Measurements from ENCODE around the gene ANKRD24.

DNA sequence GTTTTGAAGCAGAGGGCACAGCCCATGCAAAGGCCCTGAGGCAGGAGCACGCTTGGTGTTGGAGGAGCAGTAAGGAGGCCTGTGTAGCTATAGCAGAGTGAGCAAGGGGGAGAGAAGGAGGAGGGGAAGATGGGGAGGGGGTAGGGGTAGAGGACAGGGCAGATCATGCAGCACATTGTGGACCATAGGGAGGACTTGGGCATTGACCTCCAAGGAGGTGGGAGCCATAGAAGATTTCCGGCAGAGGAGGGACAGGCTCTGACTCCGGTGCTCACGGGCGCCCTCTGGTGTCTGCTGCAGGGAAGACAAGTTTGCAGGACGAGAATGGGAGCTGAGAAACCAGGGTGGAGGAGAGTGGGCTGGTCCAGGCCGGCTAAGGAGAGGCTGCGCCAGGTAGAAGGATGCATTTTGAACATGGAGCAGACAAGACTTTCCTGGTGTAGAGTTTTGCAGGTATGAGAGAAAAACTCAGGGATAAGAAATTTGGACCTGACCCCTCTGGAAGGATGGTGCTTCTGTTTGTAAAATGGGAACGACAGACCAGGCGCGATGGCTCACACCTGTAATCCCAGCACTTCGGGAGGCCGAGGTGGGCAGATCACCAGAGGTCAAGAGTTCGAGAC lies 42.8 kb upstream of the ANKRD24 start:
- TF ChIP-seq, protein P1, sequence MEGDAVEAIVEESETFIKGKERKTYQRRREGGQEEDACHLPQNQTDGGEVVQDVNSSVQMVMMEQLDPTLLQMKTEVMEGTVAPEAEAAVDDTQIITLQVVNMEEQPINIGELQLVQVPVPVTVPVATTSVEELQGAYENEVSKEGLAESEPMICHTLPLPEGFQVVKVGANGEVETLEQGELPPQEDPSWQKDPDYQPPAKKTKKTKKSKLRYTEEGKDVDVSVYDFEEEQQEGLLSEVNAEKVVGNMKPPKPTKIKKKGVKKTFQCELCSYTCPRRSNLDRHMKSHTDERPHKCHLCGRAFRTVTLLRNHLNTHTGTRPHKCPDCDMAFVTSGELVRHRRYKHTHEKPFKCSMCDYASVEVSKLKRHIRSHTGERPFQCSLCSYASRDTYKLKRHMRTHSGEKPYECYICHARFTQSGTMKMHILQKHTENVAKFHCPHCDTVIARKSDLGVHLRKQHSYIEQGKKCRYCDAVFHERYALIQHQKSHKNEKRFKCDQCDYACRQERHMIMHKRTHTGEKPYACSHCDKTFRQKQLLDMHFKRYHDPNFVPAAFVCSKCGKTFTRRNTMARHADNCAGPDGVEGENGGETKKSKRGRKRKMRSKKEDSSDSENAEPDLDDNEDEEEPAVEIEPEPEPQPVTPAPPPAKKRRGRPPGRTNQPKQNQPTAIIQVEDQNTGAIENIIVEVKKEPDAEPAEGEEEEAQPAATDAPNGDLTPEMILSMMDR (conservative IDR thresholded peaks at IDR 0.05; ENCODE audit: low read length), result peak; percentile 84
- TF ChIP-seq EZH2phosphoT487 (IDR thresholded peaks at IDR 0.05; ENCODE audit: borderline replicate concordance), result no peak
